AG08396 (cell line): Measurements from ENCODE around the gene SIDT2.
"Not testable (repeated sequence)": the region's sequence is repeated elsewhere in the genome, so short reads cannot be mapped to it uniquely, and the experiment has no call there.

ENCODE experiments used
- DNase-seq: peaks from one replicate; pipeline ENCODE4 v3.0.0; 2012; ENCODE audit warnings: low spot score, mixed read lengths

Gene SIDT2

DNA sequence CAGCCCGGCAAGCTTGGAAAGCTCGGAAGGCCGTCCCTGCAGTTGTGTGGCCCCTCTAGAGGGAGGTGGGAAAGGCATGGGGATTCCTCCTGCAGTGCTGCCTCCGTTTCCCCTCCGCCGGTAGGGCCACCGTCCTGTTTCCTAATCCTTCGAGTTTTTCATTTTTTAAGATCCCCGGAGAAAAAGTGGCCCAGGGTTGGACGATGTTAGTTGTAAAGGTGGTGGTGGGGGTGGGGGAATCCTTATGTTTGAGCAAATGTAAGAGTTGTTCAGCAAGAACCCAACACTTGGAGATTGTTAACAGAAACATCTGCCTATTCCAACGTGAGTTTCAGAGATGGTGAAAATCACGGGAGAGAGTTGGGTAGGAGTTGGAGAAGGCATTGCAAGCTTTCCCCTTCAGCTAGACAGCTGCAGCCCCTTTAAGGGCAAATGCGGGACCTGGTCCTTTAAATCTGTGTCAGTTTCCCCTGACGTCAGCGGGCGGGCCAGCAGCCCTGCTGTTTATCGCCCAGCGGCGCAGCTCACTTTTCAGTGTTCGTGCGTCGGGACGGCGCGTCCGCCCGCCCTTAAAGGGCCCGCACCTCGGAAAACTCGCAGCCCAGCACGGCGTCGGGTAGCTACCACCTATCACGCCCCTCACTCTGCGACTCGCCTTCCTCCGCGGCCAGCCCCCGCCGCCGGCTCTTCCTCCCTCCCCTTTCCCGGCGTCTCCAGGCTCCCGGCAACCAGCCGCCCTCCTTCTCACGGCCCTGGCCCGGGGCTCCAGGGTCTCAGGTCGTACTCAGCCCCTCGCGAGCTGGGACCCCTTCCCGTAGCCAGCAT is at the start of gene SIDT2:
Gene SIDT2, plus strand, starts transcription at position 534 of the 825 bp plus-strand sequence. CDS start 521 bp downstream, outside the sequence.
- DNase-seq = peak; percentile 92

DNA sequence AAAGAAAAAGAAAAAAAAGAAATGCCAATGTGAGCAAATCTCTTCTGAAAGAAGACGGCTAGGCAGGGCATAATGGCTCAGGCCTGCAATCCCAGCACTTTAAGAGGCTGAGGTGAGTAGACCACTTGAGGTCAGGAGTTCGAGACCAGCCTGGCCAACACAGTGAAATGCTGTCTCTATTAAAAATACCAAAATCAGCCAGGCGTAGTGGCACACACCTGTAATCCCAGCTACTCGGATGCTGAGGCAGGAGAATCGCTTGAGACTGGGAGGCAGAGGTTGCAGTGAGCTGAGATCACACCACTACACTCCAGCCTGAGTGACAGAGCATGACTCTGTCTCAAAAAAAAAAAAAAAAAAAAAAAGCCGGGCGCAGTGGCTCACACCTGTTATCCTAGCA is 48.1 kb upstream of the SIDT2 start:
- not testable (repeated sequence) for DNase-seq

DNA sequence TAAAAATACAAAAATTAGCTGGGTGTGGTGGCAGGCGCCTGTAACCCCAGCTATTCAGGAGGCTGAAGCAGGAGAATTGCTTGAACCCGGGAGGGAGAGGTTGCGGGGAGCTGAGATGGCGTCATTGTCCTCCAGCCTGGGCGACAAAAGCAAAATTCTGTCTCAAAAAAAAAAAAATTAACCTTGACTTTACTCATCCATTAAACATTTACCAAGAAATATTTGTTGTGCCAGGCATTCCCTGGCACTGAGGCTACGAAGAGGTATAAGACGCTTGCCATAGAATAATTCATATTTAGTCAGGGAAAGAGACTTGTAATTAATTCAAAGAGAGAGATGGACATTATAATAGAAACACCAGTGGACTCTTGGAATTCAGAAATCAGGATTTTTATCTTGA is 47.7 kb upstream of the SIDT2 start:
- DNase-seq = no peak

DNA sequence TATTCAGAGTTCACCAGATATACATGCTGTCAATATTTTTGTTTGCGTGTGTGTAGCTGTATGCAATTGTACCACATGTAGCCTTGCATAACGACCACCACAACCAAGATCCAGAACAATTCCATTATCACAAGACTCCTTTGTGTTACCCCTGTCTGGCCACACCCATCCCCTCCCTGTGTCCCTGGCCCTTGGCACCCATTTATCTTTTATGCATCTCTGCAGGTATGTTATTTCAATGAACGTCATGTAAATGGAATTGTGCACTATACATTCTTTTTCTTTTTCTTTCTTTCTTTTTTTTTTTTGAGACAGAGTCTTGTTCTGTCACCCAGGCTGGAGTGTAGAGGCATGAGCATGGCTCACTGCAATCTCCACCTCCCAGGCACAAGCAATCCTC is 44.1 kb upstream of the SIDT2 start:
- no peak for DNase-seq

DNA sequence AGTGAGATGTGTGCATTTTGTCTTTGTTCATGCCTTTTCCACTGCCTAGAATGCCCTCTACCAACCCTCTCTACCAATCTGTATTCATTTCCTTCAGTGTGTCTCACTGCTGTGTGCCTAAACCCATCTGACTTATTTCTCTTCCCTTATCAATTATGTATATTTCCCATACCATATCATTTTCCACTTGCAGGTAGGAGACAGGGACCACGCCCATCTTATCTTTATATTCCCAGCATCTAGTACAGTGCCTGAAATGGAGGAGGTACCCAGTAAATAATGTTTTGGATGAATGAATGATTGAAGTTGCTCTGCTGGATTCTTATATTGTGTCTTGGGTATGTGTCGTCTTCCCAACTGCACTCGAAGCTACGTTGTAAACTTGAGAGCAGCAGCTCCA is 43.6 kb upstream of the SIDT2 start:
- not testable (repeated sequence) for DNase-seq

DNA sequence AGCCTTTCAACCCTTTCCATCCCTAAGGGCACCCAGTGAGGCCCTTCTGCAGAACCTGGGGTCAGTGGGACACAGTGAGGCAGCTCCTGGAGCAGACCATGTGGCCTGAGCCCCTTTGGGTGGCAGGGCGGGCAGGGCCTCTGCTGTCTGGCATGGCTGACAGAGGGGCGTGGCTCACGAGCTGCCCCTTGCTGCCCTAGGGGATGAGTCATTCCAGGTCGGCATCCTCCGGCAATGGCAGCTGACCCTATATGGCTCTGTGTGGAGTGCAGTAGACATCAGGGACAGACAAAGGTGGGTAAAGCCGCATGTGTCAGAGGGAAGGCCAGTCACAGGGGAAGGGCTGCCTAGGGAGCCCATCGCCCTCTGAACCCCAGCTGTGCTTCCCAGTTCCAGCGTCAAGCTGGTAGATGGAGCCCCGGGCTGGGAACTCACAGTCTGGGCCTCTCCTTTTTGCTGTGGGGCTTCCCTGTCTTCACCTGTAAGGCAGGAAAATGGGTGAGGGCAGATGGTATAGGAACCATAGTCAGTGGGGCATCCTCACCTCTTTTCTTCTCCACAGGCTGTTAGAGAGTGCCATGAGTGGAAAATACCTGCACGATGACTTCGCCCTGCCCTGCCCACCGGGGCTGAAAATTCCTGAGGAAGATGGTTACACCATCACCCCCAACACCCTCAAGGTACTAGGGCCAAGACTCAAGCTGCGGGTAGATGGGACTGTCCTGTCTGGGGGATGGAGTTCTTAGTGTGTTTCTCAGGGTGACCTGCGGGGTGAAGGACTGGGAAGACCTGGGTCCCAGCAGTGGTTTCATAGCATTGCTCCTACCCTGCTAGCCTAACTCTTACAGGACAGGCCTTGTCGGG is 41.1 kb upstream of the SIDT2 start:
- DNase-seq = not testable (repeated sequence)

DNA sequence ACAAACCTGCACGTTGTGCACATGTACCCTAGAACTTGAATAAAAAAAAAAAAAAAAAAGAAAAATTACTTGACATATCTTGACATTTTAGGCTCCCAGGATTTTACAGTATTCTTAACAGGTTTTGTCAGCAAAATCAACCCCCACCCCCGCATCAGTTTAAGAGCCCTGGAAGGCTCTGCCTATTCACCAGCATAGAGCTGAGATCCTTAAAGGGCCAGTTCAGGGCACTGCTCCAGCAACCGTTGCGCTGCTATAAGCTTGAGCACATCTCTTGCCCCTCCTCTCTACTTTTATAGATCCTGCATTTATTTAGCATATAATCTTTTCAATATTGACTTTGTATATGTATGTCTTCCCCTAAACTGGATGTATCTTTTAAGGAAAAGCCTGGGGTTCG is 35.2 kb upstream of the SIDT2 start:
- peak; percentile 63 for DNase-seq

DNA sequence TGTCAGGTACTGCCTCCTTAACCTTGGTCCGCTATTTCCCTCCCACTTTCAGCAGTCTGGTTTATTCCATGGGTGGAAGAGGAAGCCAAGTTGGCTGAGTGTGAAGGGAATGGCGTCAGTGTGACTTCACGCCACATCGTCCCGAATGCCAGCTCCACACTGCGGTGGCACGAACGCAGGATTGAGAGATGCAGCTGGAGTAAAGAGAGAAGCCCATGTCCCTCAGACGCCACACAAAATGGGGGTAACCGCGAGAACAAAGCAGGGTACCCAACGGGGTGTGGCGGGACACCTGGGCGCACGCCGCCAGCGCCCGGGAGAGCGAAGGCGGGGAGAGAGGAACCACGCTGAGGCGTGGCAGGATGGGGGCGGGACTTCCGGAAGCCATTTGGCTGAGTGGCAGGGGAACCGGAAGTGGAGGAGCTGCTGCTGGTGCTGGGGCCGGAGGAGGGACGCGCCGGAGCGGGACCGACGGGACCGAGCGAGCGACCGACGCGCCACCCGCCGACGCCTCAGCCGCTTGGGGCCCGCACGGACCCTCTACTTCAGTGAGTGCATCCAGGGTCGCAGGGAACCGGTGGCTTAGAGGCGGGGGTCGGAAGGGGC is 34.6 kb upstream of the SIDT2 start, which contains the start of gene PAFAH1B2:
Gene PAFAH1B2, plus strand, starts transcription at position 417 of the 606 bp plus-strand sequence. CDS start 8,161 bp downstream, outside the sequence.
- peak; percentile 98 for DNase-seq

DNA sequence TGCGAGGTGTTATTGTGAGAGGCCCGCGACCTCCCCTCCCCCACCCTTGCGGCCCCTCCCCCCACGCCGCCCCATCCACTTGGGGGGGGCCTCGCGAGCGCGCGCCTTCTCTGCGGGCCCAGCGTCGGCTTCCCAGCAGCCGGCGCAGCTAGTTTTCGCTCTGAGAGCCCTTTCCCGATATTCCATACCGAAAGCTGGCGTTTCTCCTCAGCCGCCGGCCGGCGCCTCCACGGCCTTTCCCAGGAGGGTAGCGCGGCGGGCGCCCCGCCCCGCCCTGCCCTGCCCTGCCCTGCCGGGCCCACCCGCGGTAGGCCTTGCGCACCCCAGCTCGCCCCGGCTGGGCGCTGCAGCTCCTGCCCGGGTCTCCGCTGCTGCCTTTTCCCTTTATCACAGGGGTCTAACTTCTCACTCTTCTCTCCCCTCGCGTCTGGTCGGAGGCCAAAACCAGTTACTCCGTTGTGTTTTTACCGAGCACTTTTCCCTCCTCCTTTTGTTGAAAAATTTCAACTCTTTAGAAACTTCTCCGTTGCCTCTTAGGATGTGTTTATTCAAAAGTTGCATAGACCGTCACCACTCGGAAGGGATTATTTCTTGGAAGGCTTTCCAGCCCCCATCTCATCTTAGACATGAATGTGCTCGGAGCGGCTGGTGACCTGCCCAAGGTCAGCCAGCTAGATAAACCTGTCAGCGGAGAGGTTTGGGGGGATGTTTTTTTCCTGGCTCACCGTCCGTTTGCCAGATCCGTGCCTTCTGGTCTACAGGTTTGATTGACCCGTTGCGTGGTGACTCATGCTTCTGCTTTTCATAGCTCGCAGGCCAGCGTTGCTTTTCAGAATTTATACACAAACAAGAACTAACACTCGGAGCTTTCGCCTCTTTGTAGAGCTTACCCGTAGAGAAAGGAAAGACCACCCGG is 33.8 kb upstream of the SIDT2 start:
- peak; percentile 83 for DNase-seq

DNA sequence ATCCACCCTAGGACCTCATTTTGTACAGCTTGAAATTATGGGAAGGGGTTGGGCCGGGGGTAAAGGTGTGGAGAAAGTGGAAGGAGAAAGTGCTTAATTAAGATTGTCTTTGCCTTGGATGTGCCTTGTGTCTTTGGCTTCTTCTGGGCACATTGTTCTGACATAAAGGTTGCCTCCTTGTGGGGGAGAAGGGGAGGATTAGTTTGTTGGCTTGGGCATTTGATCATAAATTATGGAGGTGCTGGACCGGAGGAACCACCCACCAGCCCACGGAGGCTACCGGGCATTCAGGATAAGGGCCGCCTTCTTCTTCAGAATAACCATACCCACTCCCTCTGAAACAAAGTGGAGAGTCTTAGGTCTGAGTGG is 33.2 kb upstream of the SIDT2 start:
- DNase-seq = peak; percentile 56

DNA sequence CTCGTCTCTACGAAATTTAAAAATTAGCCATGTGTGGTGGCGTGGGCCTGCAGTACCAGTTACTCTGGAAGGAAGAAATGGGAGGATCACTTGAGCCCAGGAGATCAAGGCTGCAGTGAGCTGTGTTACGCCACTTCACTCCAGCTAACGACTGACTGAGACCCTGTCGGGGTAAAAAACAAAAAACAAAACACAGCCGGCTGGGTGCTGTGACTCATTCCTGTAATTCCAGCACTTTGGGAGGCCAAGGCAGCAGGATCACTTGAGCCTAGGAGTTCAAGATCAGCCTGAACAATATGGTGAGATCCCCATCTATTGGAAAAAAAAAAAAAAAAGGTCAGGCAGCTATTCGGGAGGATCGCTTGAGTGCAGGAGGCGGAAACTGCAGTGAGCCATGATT is 32.0 kb upstream of the SIDT2 start:
- no peak for DNase-seq

DNA sequence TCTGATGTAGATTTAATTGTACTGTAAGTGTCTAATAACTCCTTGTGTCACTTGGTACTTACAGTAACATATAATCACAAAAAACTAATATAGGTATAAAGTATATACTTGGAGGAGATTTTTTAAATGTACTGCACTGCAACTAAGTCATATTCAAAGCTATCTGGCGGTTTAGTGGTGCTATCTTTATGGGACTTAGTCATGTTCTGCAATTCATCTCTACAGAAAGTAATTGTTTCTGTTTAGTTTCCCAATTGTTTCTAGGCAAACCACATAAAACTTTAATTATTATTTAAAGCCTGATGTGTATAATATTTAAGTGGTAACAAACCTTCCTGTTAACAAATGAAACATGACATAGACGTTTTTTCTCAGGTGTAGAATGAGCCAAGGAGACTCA is 26.5 kb upstream of the SIDT2 start:
- no peak for DNase-seq

DNA sequence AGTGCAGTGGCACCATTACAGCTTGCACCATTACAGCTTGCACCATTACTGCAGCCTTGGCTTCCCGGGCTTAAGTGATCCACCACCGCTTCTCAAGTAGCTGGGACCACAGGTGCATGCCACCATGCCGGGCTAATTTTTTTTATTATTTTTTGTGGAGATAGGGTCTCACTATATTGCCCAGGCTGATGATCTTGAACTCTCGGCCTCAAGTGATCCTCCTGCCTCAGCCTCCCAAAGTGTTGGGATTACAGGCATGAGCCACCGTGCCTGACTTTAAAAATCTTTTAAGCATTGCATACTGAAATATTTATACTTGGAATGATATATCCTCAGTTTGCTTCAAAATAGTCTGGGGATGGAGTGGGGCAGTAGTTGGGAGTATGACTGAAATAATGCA is 24.1 kb upstream of the SIDT2 start:
- no peak for DNase-seq

DNA sequence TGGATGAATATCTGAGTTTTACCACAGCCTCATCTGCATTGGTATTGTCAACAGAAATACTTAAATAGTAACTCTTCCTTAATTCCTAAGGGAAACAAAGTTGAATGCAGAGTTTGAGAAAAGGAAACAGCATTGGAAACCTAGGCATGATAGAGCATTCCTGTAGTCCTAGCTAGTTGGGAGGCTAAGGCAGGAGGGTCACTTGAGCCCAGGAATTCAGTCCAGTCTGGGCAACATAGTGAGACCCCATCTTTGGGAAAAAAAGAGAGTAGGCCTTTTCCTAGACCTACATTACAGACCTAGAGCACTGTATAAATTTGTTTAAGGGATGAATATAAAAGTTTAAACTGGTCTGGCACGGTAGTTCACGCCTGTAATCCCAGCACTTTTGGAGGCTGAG is 21.0 kb upstream of the SIDT2 start:
- DNase-seq = no peak

DNA sequence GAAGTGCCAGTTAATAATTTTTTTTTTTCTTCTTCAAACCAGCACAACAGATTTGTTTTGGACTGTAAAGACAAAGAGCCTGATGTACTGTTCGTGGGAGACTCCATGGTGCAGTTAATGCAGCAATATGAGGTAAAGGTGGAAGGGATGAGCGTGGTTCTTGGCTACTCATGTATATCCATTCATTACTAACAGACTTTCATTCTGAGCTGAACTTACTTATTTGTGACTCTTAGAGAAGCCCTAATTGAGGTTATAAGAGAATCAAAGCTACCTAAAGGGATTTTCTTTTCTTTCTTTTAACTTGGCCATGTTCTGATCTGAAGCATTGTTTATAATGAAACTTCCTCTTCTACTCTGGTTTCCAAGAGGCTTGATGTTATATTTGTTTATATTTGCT is 18.7 kb upstream of the SIDT2 start:
- no peak for DNase-seq

DNA sequence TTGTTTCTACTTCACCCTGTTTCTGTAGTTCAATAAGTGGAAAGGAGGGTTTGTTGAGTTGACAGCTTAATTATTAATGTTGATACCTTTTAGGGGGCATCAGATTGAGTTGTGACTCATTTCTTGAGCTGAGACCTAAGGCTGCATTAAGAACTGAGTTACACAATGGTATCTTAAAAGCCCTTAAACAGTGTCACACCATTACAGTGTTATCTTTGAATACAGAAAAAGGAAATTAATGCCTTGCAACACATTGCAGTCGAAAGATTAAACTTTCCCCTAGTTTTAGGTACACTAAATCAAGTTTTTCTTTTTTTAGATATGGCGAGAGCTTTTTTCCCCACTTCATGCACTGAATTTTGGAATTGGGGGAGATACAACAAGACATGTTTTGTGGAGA is 17.7 kb upstream of the SIDT2 start:
- no peak for DNase-seq

DNA sequence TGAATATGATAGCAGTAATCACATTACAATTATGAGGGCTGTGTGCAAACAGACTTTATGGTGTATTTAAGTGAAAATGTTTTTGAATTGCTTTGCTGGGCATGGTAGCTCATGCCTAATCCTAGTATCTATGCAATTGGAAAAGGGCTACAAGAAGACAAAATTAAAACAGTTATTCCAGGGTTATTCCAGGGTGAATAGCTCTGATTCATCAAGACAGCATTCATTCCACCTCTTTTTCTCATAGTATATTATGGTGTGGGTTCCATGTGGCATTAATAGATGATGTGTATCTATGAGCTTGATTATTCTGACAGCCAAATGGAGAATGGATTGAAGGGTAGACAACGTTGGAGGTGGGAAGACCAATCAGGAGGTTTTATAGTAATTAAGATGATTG is 12.1 kb upstream of the SIDT2 start:
- no peak for DNase-seq

DNA sequence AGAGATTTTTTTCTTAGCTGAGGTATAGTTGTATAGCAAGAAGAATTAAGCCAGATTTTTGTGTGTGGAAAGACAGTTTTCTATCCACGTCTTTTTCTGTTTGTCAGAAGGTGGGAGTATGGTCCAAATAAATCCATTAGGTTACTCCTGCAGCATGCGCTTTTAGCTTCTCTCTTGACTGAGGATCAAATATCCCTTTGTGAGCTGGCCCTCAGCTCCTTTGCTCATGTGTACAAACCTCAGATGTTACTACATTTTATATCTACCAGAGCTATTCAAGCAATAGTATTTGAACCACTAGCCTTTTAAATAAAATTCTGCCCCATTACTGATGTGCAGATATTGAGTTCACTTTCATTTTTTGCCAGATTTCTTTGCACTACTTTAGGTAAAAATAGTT is 8.8 kb upstream of the SIDT2 start:
- no peak for DNase-seq

DNA sequence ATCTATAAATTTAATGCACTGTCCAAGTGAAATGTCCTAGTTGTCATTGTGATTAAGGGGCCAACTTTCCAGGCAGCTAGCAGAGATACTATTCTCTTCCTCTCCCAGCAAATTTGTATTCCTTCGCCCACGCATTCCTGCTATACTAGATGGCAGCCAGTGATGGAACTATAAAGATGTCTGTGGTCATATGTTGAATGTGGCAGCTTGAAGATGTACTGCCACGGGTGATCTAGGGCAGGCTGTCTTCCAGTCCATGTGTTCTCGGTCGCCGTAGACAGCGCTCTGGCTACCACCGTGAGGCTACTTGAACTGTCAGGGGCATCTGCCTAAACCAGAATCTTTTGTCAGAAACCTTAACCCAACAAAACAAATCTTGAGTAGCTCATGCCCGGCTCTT is 8.3 kb upstream of the SIDT2 start:
- DNase-seq = no peak

DNA sequence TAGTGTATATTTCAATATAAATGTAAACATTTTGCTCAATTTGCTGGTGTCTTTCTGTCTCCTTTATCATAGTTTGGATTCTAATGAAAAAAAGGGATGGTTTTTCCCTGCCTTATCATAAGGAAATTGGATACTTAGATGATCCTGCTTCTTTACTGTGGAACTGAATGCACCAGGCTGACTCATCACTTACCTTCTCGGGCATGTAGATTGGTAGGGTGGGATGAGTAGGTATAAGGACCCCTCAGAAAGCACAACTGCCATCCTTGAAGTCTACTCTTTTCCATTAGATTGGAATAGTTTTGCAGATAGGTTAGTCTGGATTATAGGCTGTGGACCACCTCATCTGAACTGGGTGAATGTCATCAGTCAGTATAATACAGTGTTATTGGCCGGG is 7.5 kb upstream of the SIDT2 start:
- no peak for DNase-seq

DNA sequence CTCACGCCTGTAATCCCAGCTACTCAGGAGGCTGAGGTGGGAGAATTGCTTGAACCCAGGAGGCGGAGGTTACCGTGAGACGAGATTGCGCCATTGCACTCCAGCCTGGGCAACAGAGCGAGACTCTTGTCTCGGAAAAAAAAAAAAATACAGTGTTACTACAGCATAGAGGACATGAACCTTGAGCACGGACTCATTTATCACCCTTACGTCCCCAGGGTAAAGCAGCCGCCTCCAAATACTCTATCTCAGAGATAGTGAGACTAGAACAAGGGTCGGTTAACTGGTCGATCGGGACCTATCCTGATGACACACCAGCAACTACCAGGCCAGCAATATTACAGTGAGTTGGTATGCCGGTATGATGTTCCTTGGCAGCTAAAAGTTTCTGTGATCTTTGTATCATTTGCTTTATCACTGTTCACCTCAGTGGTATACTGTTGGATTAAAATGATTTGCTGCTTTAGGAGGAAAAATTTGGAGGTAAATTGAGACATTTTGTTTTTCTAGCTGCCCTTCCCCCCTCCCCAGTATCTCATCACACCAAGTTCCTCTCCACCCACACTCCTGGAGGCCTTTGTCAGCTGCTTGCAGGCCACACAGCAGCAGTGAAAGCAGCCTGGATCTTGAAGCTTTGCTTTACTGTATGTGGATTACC is 7.0 kb upstream of the SIDT2 start:
- DNase-seq = no peak
